IgD-negative memory B cell (primary cell): ENCODE results near the gene PLA2G2A. TPM values are rescaled to one million over a fixed set of nuclear protein-coding genes. Genes with fewer than 3 reads are reported as not detected.
A peak's percentile ranks its signal among the peaks of the same experiment; 100 is the strongest.
"Not testable (repeated sequence)": the region's sequence is repeated elsewhere in the genome, so short reads cannot be mapped to it uniquely, and the experiment has no call there.

Source experiments
- H3K27ac Mint-ChIP-seq, 3 donors: one replicate each; pipeline ENCODE4 v1.8.0; 2020 to 2022; ENCODE audit warnings: mild to moderate bottlenecking in 3 of 3, mixed read lengths in 3 of 3, moderate library complexity in 1 of 3
- H3K27me3 Mint-ChIP-seq: one replicate; pipeline ENCODE4 v1.8.0; 2021; ENCODE audit warnings: mixed read lengths
- H3K36me3 Mint-ChIP-seq: one replicate; pipeline ENCODE4 v1.8.0; 2020; ENCODE audit warnings: mild to moderate bottlenecking, mixed read lengths
- H3K4me1 Mint-ChIP-seq, 3 donors: one replicate each; pipeline ENCODE4 v1.8.0; 2020 to 2022; ENCODE audit warnings: mixed read lengths in 3 of 3, mild to moderate bottlenecking in 1 of 3
- H3K4me3 Mint-ChIP-seq, 4 donors: one replicate each; pipeline ENCODE4 v1.8.0; 2020 to 2022; ENCODE audit warnings: mild to moderate bottlenecking in 4 of 4, mixed read lengths in 4 of 4, moderate library complexity in 3 of 4
- H3K9me3 Mint-ChIP-seq, 3 donors: one replicate each; pipeline ENCODE4 v1.8.0; 2020 to 2021; ENCODE audit warnings: mixed read lengths in 3 of 3, mild to moderate bottlenecking in 1 of 3
- polyA plus RNA-seq: library from polyadenylated mRNA; unstranded; fragments of 300-500 nt; fragmentation: Illumina TruSeq; gene quantifications from one replicate; pipeline ENCODE4 v1.2.3, GENCODE V29; 2021

Gene PLA2G2A, protein sequence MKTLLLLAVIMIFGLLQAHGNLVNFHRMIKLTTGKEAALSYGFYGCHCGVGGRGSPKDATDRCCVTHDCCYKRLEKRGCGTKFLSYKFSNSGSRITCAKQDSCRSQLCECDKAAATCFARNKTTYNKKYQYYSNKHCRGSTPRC
- not detected for polyA plus RNA-seq

DNA sequence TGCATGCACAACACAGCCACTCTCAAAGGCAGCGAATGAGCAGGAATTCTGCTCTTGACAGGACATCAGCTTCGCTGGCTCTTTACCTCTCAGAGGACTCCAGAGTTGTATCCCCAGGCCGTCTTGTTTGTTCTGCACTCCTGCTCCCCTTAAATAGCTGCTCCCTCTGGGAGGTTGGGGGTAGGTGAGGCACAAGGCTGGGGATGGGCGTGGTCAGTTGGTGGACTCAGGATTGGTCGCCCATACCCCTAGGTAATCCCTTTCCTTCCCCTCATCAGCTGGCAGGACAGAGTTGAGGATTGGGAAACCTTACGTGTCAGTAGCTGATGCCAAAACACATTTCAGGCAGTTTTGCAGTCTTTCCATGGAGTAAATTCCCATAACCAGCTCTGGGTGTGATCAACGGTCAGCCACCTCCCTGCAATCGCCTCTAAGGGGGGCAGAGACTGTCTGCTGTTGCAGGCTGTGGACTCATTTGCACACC is at the start of gene PLA2G2A:
TSS of gene PLA2G2A (minus strand) at position 125 of the 484 bp plus-strand sequence. CDS start 845 bp downstream, outside the sequence.
- Mint-ChIP-seq H3K27me3 (peaks cover 4% of the 10 kb centered on the region), H3K27ac (no peak within 1 kb of the TSS), H3K9me3 (peaks cover 0 to 2% (median 0%) of the 10 kb centered on the region in 3 donors), H3K4me3 (no peak within 1 kb of the TSS), H3K36me3 (no peaks in the 10 kb centered on the region), H3K4me1 (peaks cover 0 to 2% (median 0%) of the 10 kb centered on the region in 3 donors)

DNA sequence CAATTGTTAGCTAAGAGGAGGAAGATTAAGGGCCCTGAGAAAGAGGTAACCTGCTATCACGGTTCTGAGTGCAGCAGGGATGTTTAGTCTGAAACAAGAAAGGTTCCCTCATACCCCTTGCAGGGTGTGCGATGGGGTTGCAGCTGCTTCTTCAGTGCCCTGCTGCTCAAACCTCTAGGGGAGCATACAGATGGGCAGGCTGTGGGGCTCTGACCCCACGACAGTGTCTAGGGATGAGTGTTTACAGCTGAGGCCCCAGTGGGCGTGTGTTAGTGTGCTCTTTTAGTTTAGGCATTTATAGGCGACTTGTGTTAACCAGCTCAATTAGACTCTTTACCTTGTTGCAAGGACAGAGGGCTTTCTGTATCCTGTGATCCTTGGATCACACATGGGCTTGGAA is 49.3 kb upstream of the PLA2G2A start:
- Mint-ChIP-seq H3K36me3 (peaks cover 2% of the 10 kb centered on the region), H3K9me3 (peaks cover 3 to 8% (median 4%) of the 10 kb centered on the region in 3 donors), H3K27me3 (peaks cover 20% of the 10 kb centered on the region), H3K27ac (no peak overlapping the region), H3K4me3 (no peak overlapping the region), H3K4me1 (peaks cover 0 to 1% (median 0%) of the 10 kb centered on the region in 3 donors)

DNA sequence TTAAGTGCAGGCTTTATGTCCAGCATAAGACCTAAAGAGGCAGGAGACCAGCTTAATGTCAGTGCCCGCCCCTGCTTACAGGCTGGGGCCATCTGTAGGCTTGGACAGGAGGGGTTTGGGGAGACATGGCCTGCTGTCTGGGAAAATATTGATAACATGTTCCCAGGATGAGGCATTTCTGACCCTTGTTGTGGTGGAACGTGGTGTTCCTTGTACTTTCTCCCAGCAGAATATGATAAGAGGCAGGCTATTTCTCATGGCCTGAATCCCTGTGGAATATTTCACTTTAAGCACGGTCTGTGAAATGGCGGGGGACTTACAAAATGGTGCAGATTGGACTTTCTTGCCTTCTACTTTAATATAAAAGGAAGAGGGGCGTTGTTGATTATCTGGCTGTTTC is 48.7 kb upstream of the PLA2G2A start:
- no peak overlapping the region for H3K27ac Mint-ChIP-seq
- H3K27me3 Mint-ChIP-seq = peaks cover 22% of the 10 kb centered on the region
- H3K9me3 Mint-ChIP-seq = peaks cover 3 to 10% (median 4%) of the 10 kb centered on the region in 3 donors
- no peaks in the 10 kb centered on the region for H3K4me1 Mint-ChIP-seq
- no peak overlapping the region for H3K4me3 Mint-ChIP-seq
- H3K36me3 Mint-ChIP-seq = no peaks in the 10 kb centered on the region

DNA sequence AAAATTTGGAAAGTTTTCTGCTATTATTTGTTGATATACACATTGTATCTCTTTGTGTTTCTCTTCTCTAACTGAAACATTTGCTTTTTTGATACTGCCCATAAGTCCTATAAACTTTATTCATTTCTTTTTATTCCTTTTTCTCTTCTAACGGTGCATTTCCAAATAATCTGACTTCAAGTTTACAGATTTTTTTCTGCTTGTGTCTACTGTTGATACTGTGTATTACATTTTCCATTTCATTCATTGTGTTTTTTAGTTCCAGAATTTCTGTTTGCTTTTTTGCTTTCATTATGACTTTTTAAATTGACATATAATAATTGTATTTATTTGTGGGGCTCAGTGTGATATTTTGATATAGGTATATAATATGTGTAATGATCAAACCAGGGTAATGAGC is 38.3 kb upstream of the PLA2G2A start:
- H3K36me3 Mint-ChIP-seq = peaks cover 6% of the 10 kb centered on the region
- peaks cover 0 to 1% (median 0%) of the 10 kb centered on the region in 3 donors for H3K4me1 Mint-ChIP-seq
- H3K27ac Mint-ChIP-seq = no peak overlapping the region
- H3K4me3 Mint-ChIP-seq = no peak overlapping the region
- peaks cover 10 to 27% (median 25%) of the 10 kb centered on the region in 3 donors for H3K9me3 Mint-ChIP-seq
- H3K27me3 Mint-ChIP-seq = peaks cover 3% of the 10 kb centered on the region

DNA sequence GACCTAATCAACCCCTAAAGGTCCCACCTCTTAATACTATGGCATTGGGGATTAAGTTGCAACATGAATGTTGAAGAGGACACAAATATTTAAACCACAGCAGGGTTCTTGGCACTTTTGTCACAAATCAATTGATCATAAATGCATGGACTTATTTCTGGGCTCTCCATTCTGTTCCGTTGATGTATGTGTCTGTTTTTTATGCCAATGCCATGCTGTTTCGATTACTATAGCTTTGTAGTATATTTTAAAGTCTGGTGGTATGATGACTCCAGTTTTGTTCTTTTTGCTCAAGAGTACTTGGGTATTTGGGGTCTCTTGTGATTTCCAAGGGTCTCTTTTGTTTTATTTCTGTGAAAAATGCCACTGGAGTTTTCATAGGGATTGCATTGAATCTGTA is 34.7 kb upstream of the PLA2G2A start:
- peaks cover 6% of the 10 kb centered on the region for H3K27me3 Mint-ChIP-seq
- no peak overlapping the region for H3K4me3 Mint-ChIP-seq
- H3K4me1 Mint-ChIP-seq = peaks cover 0 to 1% (median 0%) of the 10 kb centered on the region in 3 donors
- H3K9me3 Mint-ChIP-seq = peaks cover 10 to 27% (median 23%) of the 10 kb centered on the region in 3 donors
- H3K27ac Mint-ChIP-seq = no peak overlapping the region
- peaks cover 6% of the 10 kb centered on the region for H3K36me3 Mint-ChIP-seq

DNA sequence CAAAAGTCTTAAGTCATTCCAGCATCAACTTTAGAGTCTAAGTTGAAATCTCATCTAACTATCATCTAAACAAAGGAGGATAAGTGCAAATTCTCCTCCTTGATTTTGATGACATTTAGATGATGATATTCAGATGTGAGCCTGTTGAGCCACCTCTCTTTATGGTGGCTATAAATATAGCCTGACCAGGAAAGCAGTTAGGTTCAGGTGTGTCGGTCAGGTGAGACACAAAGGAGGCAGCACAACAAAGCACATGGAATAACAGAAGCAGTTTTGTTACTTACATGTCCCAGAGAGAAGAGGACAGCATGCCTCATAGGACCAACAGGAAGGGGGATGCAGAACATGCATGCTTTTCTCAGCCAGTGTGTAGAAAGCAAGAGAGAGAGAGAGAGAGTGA is 30.6 kb upstream of the PLA2G2A start:
- Mint-ChIP-seq H3K9me3 (peaks cover 0 to 13% (median 9%) of the 10 kb centered on the region in 3 donors), H3K4me1 (no peaks in the 10 kb centered on the region), H3K27me3 (peaks cover 13% of the 10 kb centered on the region), H3K36me3 (peaks cover 1% of the 10 kb centered on the region), H3K4me3 (no peak overlapping the region), H3K27ac (no peak overlapping the region)

DNA sequence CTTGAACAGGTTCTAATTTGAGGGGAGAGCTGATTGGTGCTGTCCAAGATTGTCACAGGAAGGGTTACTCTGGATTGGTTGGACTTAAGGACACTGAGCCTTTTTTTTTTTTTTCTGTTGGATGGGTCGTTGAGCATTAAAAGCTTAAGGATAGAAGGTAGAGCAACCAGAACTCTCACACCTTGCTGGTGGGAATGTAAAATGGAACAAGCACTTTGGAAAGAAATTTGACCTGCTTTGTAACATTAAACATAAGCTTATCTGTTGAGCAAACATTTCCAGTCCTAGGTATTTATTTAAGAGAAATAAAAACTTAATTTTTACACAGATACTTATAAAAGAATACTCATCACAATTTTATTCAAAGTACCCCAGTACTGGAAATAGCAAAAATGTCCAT is 29.8 kb upstream of the PLA2G2A start:
- Mint-ChIP-seq H3K9me3 (peaks cover 4 to 14% (median 6%) of the 10 kb centered on the region in 3 donors), H3K27me3 (peaks cover 15% of the 10 kb centered on the region), H3K27ac (no peak overlapping the region), H3K4me1 (no peaks in the 10 kb centered on the region), H3K36me3 (no peaks in the 10 kb centered on the region), H3K4me3 (no peak overlapping the region)

DNA sequence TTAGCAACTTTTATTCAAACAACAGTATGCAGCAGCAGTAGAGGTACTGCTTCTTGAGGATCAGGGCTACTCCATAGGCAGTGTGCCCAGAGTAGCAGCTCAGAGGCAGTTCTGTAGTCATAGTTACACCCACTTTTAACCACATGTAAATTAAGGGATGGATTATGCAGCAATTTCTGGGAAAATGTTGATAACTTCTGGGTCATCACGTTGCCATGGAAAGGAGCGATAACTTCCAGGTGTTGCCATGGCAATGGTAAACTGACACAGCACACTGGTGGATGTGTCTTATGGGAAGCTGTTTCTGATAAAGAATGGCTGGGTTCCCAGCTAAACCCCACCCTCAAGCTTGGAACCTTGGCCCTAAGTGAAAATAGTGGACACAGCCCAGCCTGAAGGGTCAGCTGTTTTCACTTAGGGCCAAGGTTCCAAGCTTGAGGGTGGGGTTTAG is 29.0 kb upstream of the PLA2G2A start:
- Mint-ChIP-seq H3K36me3 (no peaks in the 10 kb centered on the region), H3K4me3 (no peak overlapping the region)

DNA sequence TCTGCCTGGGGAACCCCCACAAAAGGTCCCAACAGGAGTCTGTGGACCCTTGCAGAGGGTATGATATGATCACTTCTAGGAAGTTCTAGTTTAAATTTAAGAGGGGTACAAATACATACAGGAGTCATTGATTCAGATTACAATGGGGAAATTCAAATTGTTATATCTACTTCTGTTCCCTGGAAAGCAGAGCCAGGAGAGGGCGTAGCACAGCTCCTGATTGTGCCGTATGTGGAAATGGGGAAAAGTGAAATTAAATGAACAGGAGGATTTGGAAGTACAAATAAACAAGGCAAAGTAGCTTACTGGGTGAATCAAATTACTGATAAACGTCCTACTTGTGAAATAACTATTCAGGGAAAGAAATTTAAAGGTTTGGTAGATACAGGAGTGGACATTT is 19.4 kb upstream of the PLA2G2A start:
- not testable (repeated sequence) for H3K4me1 Mint-ChIP-seq, H3K4me3 Mint-ChIP-seq, H3K27ac Mint-ChIP-seq, H3K36me3 Mint-ChIP-seq
- peaks cover 1 to 14% (median 5%) of the 10 kb centered on the region in 3 donors for H3K9me3 Mint-ChIP-seq
- H3K27me3 Mint-ChIP-seq = peaks cover 32% of the 10 kb centered on the region

More for the DNA sequence above, 29.0 kb upstream of the PLA2G2A start:
- H3K4me1 Mint-ChIP-seq = no peaks in the 10 kb centered on the region
- peaks cover 19% of the 10 kb centered on the region for H3K27me3 Mint-ChIP-seq
- no peak overlapping the region for H3K27ac Mint-ChIP-seq
- peaks cover 4 to 18% (median 10%) of the 10 kb centered on the region in 3 donors for H3K9me3 Mint-ChIP-seq

DNA sequence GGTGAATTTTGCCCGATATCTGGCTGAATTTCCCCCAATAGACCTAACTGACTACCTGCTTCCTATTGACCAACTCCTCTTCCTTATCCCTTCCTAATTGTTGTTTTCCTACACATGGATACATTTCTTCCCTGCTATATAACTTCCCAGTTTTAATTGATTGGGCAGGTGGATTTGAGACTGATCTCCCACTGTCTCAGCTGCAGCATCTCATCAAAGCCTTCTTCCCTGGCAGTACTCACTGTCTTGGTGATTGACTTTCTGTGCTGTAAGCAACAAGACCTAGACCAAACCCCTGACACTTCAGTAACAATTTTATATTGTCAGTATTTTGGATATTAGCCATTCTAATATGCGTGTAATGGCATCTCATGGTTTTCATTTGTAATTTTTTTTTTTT is 11.3 kb upstream of the PLA2G2A start:
- Mint-ChIP-seq H3K9me3 (no peaks in the 10 kb centered on the region), H3K27ac (no peak overlapping the region), H3K4me1 (peaks cover 0 to 5% (median 0%) of the 10 kb centered on the region in 3 donors), H3K36me3 (peaks cover 4% of the 10 kb centered on the region), H3K27me3 (peaks cover 3% of the 10 kb centered on the region), H3K4me3 (no peak overlapping the region)

DNA sequence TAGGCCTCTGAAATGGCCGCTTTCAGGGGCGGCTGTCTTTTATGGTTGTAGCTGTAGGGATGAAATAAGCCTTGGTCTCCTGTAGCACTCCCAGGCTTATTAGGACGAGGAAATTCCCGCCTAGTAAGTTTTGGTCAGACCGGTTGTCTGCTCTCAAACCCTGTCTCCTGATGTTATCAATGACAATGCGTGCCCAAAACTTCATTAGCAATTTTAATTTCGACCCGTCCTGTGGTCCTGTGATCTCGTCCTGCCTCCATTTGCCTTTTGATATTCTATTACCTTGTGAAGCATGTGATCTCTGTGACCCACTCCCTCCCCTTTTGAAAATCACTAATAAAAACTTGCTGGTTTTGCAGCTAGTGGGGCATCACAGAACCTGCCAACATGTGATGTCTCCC is 10.8 kb upstream of the PLA2G2A start:
- not testable (repeated sequence) for H3K9me3 Mint-ChIP-seq, H3K27me3 Mint-ChIP-seq, H3K36me3 Mint-ChIP-seq, H3K27ac Mint-ChIP-seq, H3K4me1 Mint-ChIP-seq, H3K4me3 Mint-ChIP-seq

DNA sequence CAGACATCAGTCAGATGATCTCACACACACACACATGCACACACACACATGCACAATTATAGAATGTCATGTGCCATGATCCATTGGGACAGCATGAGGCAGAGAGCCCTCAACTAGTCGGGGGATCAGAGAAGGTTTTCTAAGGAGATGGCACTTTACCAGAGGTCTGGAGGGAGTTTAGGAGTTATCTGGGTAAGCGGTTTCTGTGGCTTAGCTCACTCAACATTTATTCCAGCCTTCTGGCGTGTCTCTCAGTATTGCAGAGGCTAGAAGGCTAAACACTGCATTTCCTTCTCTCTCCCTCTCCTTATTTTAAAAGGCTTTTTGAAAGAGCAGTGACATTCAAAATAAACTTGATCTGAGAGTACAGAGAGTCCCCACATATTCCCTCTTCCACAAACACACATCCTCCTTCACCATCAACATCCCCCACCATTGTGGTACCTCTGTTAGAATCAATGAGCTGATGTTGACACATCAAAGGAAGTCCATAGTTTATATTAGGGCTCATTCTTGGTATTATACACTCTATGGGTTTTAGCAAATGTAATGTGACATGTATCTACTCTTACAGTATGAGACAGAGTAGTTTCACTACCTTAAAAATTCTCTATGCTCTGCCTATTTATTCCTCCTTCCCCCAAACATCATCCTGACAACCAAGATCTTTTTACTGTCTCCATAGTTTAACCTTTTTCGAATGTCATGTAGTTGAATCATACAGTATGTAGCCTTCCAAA is 9.0 kb upstream of the PLA2G2A start:
- Mint-ChIP-seq H3K27ac (no peak overlapping the region), H3K4me3 (no peak overlapping the region), H3K4me1 (peaks cover 0 to 5% (median 0%) of the 10 kb centered on the region in 3 donors), H3K9me3 (no peaks in the 10 kb centered on the region), H3K27me3 (no peaks in the 10 kb centered on the region), H3K36me3 (no peaks in the 10 kb centered on the region)

DNA sequence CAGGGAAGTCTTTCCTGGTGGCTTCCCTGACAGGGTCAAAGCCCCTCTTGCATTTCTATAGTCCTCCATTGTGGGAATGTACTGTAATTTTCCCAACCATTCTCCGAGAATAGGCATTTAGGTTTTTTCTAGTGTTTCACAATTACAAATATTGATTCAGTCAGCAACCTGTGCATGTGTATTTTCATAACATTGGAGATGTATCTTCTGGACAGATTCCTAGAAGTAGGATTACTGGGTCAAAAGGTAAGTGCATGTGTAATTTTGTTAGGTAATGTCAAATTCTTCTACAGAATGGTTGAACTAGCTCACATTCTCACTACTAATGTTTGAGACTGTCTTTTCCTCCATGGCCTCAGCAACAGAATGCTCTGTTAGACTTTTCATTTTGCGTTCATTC is 8.3 kb upstream of the PLA2G2A start:
- no peak overlapping the region for H3K4me3 Mint-ChIP-seq
- no peaks in the 10 kb centered on the region for H3K27me3 Mint-ChIP-seq
- H3K36me3 Mint-ChIP-seq = no peaks in the 10 kb centered on the region
- no peak overlapping the region for H3K27ac Mint-ChIP-seq
- peaks cover 0 to 5% (median 0%) of the 10 kb centered on the region in 3 donors for H3K4me1 Mint-ChIP-seq
- no peaks in the 10 kb centered on the region for H3K9me3 Mint-ChIP-seq

DNA sequence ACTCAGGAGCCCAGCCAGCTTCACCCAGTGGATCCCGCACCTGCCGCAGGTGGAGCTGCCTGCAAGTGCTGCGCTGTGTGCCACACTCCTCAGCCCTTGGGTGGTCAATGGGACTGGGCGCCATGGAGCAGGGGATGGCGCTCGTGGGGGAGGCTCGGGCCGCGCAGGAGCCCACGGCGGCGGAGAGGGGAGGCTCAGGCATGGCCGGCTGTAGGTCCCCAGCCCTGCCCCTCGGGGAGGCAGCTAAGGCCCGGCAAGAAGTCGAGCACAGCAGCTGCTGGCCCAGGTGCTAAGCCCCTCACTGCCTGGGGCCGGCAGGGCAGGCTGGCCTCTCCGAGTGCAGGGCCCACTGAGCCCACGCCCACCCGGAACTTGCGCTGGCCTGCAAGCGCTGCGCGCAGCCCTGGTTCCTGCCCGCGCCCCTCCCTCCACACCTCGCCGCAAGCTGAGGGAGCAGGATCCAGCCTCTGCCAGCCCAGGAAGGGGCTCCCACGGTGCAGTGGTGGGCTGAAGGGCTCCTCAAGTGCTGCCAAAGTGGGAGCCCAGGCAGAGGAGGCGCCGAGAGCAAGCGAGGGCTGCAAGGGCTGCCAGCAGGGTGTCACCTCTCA is 5.1 kb upstream of the PLA2G2A start:
- H3K9me3 Mint-ChIP-seq, H3K4me1 Mint-ChIP-seq, H3K27ac Mint-ChIP-seq, H3K27me3 Mint-ChIP-seq, H3K36me3 Mint-ChIP-seq, H3K4me3 Mint-ChIP-seq: not testable (repeated sequence)

DNA sequence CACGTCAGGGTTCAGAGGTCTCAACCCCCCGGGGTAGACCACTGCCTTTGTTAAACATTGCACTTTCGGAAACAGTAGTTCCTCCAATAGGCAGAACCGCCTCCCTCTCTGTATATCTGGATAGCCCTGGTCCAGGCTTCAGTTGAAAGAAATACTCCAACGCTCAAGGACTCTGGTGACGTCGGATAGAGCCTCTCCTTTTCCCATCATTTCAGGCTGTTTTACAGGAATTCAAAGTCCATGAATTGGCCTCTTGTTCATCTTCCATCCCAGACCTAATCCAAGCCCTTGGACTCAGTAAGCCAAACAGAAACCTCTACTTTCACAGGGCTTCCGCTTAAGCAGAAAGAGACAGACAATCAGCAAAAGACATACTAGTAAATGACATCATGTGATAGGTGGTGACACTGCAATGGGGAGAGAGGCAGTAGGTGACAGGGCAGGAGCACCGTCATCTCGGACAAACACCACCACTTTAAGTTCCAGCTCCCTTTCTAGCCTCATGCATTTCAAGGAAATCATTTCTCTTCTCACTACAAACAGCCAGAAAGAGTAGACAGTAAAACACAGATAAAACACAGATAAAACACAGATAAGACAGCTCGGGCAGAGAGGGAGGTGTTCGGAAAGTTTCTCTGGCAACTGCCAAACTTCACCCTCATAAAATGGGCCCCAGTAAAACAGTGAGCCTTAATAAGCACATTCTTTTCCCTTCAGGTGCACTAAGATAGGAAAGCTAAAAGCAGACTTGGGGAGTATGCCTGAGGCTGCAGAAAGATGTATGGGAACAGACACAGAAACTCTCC is 2.3 kb upstream of the PLA2G2A start:
- no peaks in the 10 kb centered on the region for H3K36me3 Mint-ChIP-seq
- H3K9me3 Mint-ChIP-seq = peaks cover 0 to 2% (median 0%) of the 10 kb centered on the region in 3 donors
- H3K4me1 Mint-ChIP-seq = no peaks in the 10 kb centered on the region
- H3K27ac Mint-ChIP-seq = no peak overlapping the region
- peak overlapping the region in 1 of 4 donors; percentile 48 for H3K4me3 Mint-ChIP-seq
- peaks cover 3% of the 10 kb centered on the region for H3K27me3 Mint-ChIP-seq
